Liver (tissue), 3 donors: ENCODE results near the gene AATK.

Source experiments
- CTCF ChIP-seq: fragments of 150-350 bp; IDR thresholded peaks from 2 replicates; pipeline ENCODE4 v1.5.1; 2017; ENCODE audit warnings: improper control_type of control experiment, low read depth, low read length; ENCODE audit not compliant: missing input control
- FOXA2 ChIP-seq: IDR thresholded peaks from 2 replicates; pipeline ENCODE4 v1.6.1; 2016; ENCODE audit warnings: antibody characterized with exemption
- GABPA ChIP-seq, 2 donors: IDR thresholded peaks in 1 of 2; conservative IDR thresholded peaks in 1 of 2; 2 replicates each; pipeline ENCODE4 v1.6.1; 2016; ENCODE audit warnings: antibody characterized with exemption in 2 of 2, mild to moderate bottlenecking in 1 of 2, moderate library complexity in 1 of 2
- HNF4A ChIP-seq, 2 donors: conservative IDR thresholded peaks; 2 replicates each; pipeline ENCODE4 v1.6.1; 2016; ENCODE audit warnings: antibody characterized with exemption in 2 of 2, mild to moderate bottlenecking in 2 of 2
- JUND ChIP-seq, 2 donors: IDR thresholded peaks; 2 replicates each; pipeline ENCODE4 v1.6.1; 2016; ENCODE audit warnings: antibody characterized with exemption in 2 of 2
- MAX ChIP-seq: IDR thresholded peaks from 2 replicates; pipeline ENCODE4 v1.6.1; 2016; ENCODE audit warnings: antibody characterized with exemption
- NR2F2 ChIP-seq: IDR thresholded peaks from 2 replicates; pipeline ENCODE4 v1.6.1; 2016; ENCODE audit warnings: antibody characterized with exemption
- RAD21 ChIP-seq, 2 donors: IDR thresholded peaks; 2 replicates each; pipeline ENCODE4 v1.6.1; 2016; ENCODE audit warnings: antibody characterized with exemption in 2 of 2, mild to moderate bottlenecking in 2 of 2
- REST ChIP-seq: IDR thresholded peaks from 2 replicates; pipeline ENCODE4 v1.6.1; 2016; ENCODE audit warnings: antibody characterized with exemption, mild to moderate bottlenecking
- RXRA ChIP-seq, 2 donors: IDR thresholded peaks; 2 replicates each; pipeline ENCODE4 v1.6.1; 2017 to 2018; ENCODE audit warnings: antibody characterized with exemption in 2 of 2, mild to moderate bottlenecking in 1 of 2
- SP1 ChIP-seq: IDR thresholded peaks from 2 replicates; pipeline ENCODE4 v1.6.1; 2018; ENCODE audit warnings: antibody characterized with exemption, mild to moderate bottlenecking
- TAF1 ChIP-seq: conservative IDR thresholded peaks from 2 replicates; pipeline ENCODE4 v1.6.1; 2016; ENCODE audit warnings: antibody characterized with exemption, mild to moderate bottlenecking
- YY1 ChIP-seq: IDR thresholded peaks from 2 replicates; pipeline ENCODE4 v1.6.1; 2016; ENCODE audit warnings: antibody characterized with exemption, mild to moderate bottlenecking
- ZBTB33 ChIP-seq: IDR thresholded peaks from 2 replicates; pipeline ENCODE4 v1.6.1; 2016; ENCODE audit warnings: antibody characterized with exemption
- donor health status: healthy.
- donor health status: healthy.

- TF ChIP-seq TAF1 (no peak), NR2F2 (no peak), MAX (no peak), RAD21 (IDR thresholded peaks at IDR 0.05) (no peak), CTCF (no peak), YY1 (no peak), JUND (IDR thresholded peaks at IDR 0.05) (no peak), REST (no peak), FOXA2 (no peak), HNF4A (conservative IDR thresholded peaks at IDR 0.05) (no peak), SP1 (no peak), RXRA (IDR thresholded peaks at IDR 0.05) (no peak), ZBTB33 (no peak), GABPA (IDR thresholded peaks at IDR 0.05 in 1 of 2, conservative IDR thresholded peaks at IDR 0.05 in 1 of 2) (no peak)
Observed at GRCh38 chr17:81128338-81128737, 37.7 kb downstream of the AATK start.
